Psoas muscle (tissue), 8 donors: ENCODE measurements around the gene RPRD1B. TPM values are rescaled to one million over a fixed set of nuclear protein-coding genes. Genes with fewer than 3 reads are reported as not detected.

Source experiments
- ATAC-seq, 4 donors: fragments of 200-7000 bp; cut with Tn5 transposase; one replicate each; pipeline ENCODE4 v1.9.1; 2020; ENCODE audit warnings: moderate library complexity in 3 of 4, mild to moderate bottlenecking in 2 of 4
- DNase-seq, 2 donors: peaks; one replicate each; pipeline ENCODE4 v3.0.0-alpha.2; 2020
- H3K27ac ChIP-seq: fragments of 200-600 bp; one replicate; pipeline ENCODE4 v1.8.0; 2022
- H3K27me3 ChIP-seq, 3 donors: fragments of 200-600 bp in 1 of 3; one replicate each; pipeline versions ENCODE4 v1.6.1 to v1.8.0; 2013 to 2022; ENCODE audit warnings: low read length in 2 of 3, mild to moderate bottlenecking in 2 of 3, moderate library complexity in 1 of 3; ENCODE audit not compliant: insufficient read depth in 3 of 3
- H3K36me3 ChIP-seq, 2 donors: fragments of 200-600 bp in 1 of 2; one replicate each; pipeline versions ENCODE4 v1.6.1 to v1.8.0; 2013 to 2022; ENCODE audit warnings: low read depth in 1 of 2, mild to moderate bottlenecking in 1 of 2, moderate library complexity in 1 of 2; ENCODE audit not compliant: insufficient read depth in 1 of 2
- H3K4me1 ChIP-seq: fragments of 200-600 bp; one replicate; pipeline ENCODE4 v1.8.0; 2022
- H3K4me3 ChIP-seq: fragments of 200-600 bp; one replicate; pipeline ENCODE4 v1.8.0; 2022; ENCODE audit warnings: mild to moderate bottlenecking
- H3K9me3 ChIP-seq: fragments of 200-600 bp; one replicate; pipeline ENCODE4 v1.8.0; 2022
- CTCF ChIP-seq: fragments of 200-600 bp; IDR thresholded peaks from one replicate; pipeline ENCODE4 v1.8.0; 2022; ENCODE audit warnings: antibody characterized with exemption
- WGBS, 3 donors: extraction: QIAGEN DNeasy Blood & Tissue Kit; methylation state at CpG; one replicate each; pipeline versions ENCODE4 v1.1.6 to v1.1.7; 2013; 5-methylcytosine and 5-hydroxymethylcytosine counted together
- intact Hi-C, 2 donors: fragments of 100-400 bp; cut with DNase I; formaldehyde crosslinking; loops; one replicate each; pipeline versions ENCODE4 v1.11.0 to v1.14.2; 2022
- polyA plus RNA-seq, 3 donors: library from polyadenylated mRNA; stranded (reverse); fragments of 200-250 nt; gene quantifications; one replicate each; pipeline ENCODE4 v1.2.3, GENCODE V29; 2013
- total RNA-seq, 4 donors: library from RNA; stranded (reverse); fragmentation: NEBNext Ultra II Directional in 2 of 4; extraction: Animal tissue kit (Norgen Biotek cat#: 25700) in 2 of 4; gene quantifications; one replicate each; pipeline versions ENCODE4 v1.2.1 to v1.2.4, GENCODE V29; 2021 to 2023
- donor health status: healthy with polysubstance abuse.
- donor health status: DM: no; HTN: no; CAD: no; lungs with moderate emphysema.
- donor health status: Bipolar disorder and iron deficiency.
- donor health status: healthy.
- donor health status: DM: yes; HTN: yes; CAD: no.
- donor health status: DM: no; HTN: no; CAD: no.
- donor health status: DM: no; HTN: no; CAD: no.
- donor health status: DM: yes; HTN: yes; CAD: no.

Gene RPRD1B
- total and polyA plus RNA-seq, 7 donors, result 14.0 to 55.7 (median 32.7) TPM

DNA sequence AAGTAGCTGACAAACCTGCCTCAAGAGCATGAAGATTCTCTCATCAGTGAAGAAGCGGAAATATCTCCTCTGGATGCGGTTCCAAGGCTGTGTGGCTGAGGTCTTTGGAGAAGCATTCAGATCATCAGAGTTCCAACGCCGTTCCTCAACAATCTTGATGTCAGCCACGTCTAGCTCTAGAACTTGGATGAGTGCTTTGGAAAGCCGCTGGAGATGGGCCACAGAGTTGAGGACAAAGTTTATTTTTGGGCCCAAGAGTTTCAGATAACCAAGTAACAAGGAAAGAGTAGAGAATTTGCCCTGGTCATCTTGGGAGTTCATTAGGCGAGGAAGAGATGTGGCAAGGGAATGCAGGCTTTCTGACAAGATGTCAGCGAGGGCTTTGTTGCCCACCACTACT is 21.2 kb upstream of the RPRD1B start:
- no peaks in the 10 kb centered on the region for H3K27me3 ChIP-seq
- no peak for TF ChIP-seq CTCF
- peaks cover 5 to 45% of the 10 kb centered on the region in 2 donors for H3K36me3 ChIP-seq
- DNase-seq (no peak), ATAC-seq (peak; percentile 53 to 86 (median 73))
- intact Hi-C loops, result no loop called here
- no peak overlapping the region for H3K27ac ChIP-seq
- 53 to 84% (median 56%) methylated on average over 8 of the region's 8 CpGs for WGBS, 3 donors
- no peak overlapping the region for H3K4me3 ChIP-seq
- no peaks in the 10 kb centered on the region for H3K9me3 ChIP-seq
- H3K4me1 ChIP-seq, result peaks cover 14% of the 10 kb centered on the region

DNA sequence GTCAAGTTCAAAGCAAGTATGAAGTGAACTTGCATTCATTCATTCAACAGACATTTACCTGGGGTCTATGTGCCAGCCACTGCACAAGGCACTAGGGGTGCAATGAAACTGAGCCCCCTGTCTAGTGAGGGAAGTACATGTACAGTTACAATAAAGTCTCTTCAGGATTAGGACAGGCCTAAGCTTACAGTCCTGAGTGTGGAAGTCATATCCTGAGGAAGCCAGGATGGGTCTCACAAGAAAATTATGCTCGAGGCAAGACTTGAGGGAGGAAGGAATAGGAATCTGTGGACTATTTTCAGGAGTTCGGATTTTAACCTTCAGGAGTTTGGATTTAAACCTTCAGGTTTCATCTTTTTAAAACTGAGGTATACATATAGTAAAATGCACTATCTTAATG is 19.7 kb upstream of the RPRD1B start:
- Histone ChIP-seq H3K36me3 (peaks cover 8 to 60% of the 10 kb centered on the region in 2 donors), H3K27ac (no peak overlapping the region), H3K4me1 (peaks cover 14% of the 10 kb centered on the region), H3K4me3 (no peak overlapping the region), H3K27me3 (no peaks in the 10 kb centered on the region), H3K9me3 (no peaks in the 10 kb centered on the region)
- DNase-seq (no peak), ATAC-seq (no peak)
- no peak for TF ChIP-seq CTCF
- WGBS, 3 donors, result 78 to 84% (median 79%) methylated on average over 2 of the region's 2 CpGs
- intact Hi-C loops, result no loop called here

DNA sequence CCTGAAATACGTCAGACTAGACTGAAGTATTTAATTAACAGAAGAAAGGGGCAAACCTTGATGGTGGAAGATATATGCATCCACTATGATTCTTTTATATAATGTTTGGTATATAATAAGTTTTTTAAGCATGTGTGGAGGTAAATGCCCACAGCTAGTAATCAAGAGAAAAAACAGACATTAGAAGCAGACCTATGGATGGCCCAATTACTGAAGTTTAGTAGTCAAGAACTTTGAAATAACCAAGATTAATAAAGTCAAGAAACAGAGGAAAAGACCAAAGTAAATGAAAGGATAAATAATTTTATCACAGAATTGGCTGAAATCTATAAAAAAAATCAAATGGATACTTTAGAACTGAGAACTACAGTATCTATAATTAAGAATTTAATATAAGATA is 15.6 kb upstream of the RPRD1B start:
- TF ChIP-seq CTCF, result no peak
- Histone ChIP-seq H3K27me3 (no peaks in the 10 kb centered on the region), H3K4me1 (peaks cover 26% of the 10 kb centered on the region), H3K4me3 (no peak overlapping the region), H3K27ac (no peak overlapping the region), H3K9me3 (no peaks in the 10 kb centered on the region), H3K36me3 (peaks cover 5 to 39% of the 10 kb centered on the region in 2 donors)
- intact Hi-C loops, result no loop called here
- DNase-seq, result no peak
- WGBS, 3 donors, result 96 to 100% (median 97%) methylated on average over 1 of the region's 1 CpG
- ATAC-seq, result no peak

- peaks cover 5 to 35% of the 10 kb centered on the region in 2 donors for H3K36me3 ChIP-seq
- H3K9me3 ChIP-seq, result no peaks in the 10 kb centered on the region
- TF ChIP-seq CTCF, result no peak
- H3K27me3 ChIP-seq, result no peaks in the 10 kb centered on the region
- no peak overlapping the region for H3K4me3 ChIP-seq
- H3K27ac ChIP-seq, result no peak overlapping the region
- DNase-seq (no peak), ATAC-seq (no peak)
- 99 to 100% (median 99%) methylated on average over 2 of the region's 2 CpGs for WGBS, 3 donors
- intact Hi-C loops, result no loop called here
- peaks cover 26% of the 10 kb centered on the region for H3K4me1 ChIP-seq
These were observed 15.2 kb upstream of the RPRD1B start for GRCh38 chr20:38018385-38018784.

- peak in 3 of 4 donors; percentile 30 to 82 (median 62) for ATAC-seq
- WGBS, 3 donors, result 58 to 78% (median 60%) methylated on average over 2 of the region's 2 CpGs
- H3K4me1 ChIP-seq, result peaks cover 36% of the 10 kb centered on the region
- DNase-seq, result no peak
- no peak for TF ChIP-seq CTCF
- intact Hi-C loops, result no loop called here
- no peaks in the 10 kb centered on the region for H3K9me3 ChIP-seq
- H3K4me3 ChIP-seq, result no peak overlapping the region
- peaks cover 5 to 19% of the 10 kb centered on the region in 2 donors for H3K36me3 ChIP-seq
- peak overlapping the region; percentile 15 for H3K27ac ChIP-seq
- H3K27me3 ChIP-seq, result no peaks in the 10 kb centered on the region
These were observed 12.3 kb upstream of the RPRD1B start for GRCh38 chr20:38021087-38021772.
